AG10803 (cell line): ENCODE results near the gene ARL4C.
"Not testable (repeated sequence)": the region's sequence is repeated elsewhere in the genome, so short reads cannot be mapped to it uniquely, and the experiment has no call there.

Experiments used
- DNase-seq: peaks from one replicate; pipeline ENCODE4 v3.0.0; 2010; ENCODE audit warnings: low read depth
- H3K4me3 ChIP-seq: 2 replicates; pipeline ENCODE4 v1.5.1; 2011; ENCODE audit warnings: mild to moderate bottlenecking, low read length, control low read depth
- CTCF ChIP-seq: conservative IDR thresholded peaks from 2 replicates; pipeline ENCODE4 v1.5.1; 2011; ENCODE audit warnings: mild to moderate bottlenecking, low read length, control low read depth, inconsistent platforms

Gene ARL4C

DNA sequence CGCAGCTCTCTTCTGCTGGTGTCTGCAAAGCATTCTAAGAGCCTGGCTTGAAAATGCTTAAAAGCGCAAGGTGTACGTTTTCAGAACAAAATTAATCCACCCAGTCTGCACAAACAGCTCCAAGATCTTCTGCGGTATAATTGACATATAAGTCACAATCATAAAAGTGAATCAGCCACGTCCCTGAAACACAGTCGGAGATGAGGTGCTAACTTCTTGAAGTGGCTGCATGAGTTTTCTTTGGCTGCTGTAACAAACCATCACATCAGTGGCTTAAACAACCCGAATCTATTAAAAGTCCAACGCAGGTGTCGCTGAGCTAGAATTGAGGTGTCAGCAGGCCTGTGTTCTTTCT, 32.6 kb downstream of the ARL4C start:
- DNase-seq = no peak
- no peak overlapping the region for H3K4me3 ChIP-seq
- no peak for TF ChIP-seq CTCF

DNA sequence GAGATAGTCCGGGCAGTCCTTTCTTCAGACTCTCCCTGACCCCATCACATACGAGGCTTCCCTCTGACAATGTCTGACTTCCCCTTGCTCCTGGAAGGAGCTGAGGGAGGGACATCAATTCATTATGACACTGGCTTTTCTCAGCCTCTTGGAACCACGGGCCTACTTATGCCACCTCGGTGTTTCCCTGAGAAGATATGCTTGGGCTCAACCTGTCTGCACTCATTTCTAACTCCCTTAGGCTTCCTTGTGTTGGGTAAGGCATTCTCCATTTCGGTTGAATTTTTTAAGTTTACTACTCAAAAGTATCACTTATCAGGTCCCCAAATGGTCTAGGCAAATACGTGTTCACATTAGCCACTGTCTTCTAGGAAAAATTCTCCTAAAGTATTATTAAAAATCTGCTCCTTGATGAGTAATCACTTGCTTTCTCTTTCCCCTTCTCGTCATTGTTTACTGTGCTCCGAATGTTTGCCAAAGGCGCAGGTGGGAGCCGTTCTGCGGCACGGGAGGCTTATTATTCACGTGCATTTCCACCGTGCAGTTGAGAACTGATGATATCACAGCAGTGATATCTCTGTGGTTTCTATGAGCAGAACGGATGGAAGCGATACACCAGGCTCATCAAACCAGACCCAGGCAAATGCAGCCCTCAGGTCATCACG, 33.1 kb downstream of the ARL4C start:
- no peak for TF ChIP-seq CTCF
- H3K4me3 ChIP-seq = no peak overlapping the region
- no peak for DNase-seq

GRCh38 chr2:234462218-234462992, 34.5 kb downstream of the ARL4C start:
- no peak for TF ChIP-seq CTCF
- no peak for DNase-seq

DNA sequence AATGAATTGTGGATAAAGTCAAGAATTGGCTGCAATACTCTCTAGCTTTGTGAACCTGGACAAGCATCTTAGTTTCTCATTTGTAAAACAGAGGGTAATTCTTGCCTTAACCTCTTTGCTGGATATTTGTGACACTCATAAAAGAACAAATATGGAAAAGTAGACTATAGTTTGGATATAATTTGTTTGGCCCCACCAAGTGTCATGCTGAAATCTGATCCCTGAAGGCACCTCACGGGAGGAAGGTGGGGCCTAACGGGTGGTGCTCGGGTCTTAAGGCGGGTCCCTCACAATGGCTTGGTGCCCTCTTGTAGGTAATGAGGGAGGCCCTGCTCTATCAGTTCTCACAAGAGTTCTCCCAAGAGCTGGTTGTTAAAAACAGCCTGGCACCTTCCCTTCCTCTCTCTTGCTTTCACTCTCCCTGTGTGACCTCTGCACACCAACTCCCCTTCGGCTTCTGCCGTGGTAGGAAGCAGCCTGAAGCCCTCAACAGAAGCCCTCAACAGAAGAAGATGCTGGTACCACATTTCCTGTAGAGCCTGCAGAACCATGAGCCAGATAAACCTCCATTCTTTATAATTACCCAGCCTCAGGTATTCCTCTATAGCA, 37.4 kb downstream of the ARL4C start:
- H3K4me3 ChIP-seq = no peak overlapping the region
- TF ChIP-seq CTCF = no peak
- no peak for DNase-seq

More at GRCh38 chr2:234462218-234462992, 34.5 kb downstream of the ARL4C start:
- no peak overlapping the region for H3K4me3 ChIP-seq

GRCh38 chr2:234458466-234458865, 38.4 kb downstream of the ARL4C start:
- H3K4me3 ChIP-seq = no peak overlapping the region
- no peak for DNase-seq
- no peak for TF ChIP-seq CTCF

DNA sequence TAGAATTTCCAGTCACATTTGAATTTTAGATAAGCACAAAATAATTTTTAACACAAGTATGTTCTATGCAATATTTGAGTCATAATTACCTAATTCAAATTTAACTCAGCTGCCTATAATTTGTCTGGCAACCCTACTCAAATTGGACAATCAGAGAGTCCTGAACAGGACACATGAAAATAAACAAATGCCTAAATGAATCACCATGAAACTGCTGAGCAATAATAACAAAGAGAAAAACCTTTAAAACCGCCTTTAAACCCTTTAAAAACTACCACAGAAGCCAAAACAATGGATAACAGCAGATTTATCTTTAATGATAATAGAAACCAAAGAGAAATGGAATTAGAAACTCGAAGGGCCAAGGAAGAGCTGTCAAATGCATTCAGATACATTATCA, 39.5 kb downstream of the ARL4C start:
- H3K4me3 ChIP-seq = no peak overlapping the region
- no peak for TF ChIP-seq CTCF
- no peak for DNase-seq

DNA sequence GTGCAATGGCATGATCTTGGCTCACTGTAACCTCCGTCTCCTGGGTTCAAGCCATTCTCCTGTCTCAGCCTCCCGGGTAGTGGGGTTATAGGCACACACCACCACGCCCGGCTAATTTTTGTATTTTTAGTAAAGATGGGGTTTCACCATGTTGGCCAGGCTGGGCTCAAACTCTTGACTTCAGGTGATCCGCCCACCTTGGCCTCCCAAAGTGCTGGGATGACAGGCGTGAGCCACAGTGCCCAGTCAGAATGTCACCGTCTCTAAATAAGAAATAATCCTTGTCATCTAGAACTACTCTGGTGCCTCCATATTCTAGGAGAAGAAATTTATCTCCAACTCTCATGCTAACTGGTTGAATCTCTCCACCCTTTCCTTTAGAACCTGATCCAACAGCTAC, 41.6 kb downstream of the ARL4C start:
- not testable (repeated sequence) for H3K4me3 ChIP-seq, DNase-seq
